ENCODE measurements around the gene SH3BGRL2. TPM values are rescaled to one million over a fixed set of nuclear protein-coding genes. Genes with fewer than 3 reads are reported as not detected.

SH3BGRL2 gene
- total and polyA plus RNA-seq, 2 of the 4 experiments (the other 2 are of a cell fraction): 2.4 to 5.6 TPM

- no peak overlapping the region for H3K14ac ChIP-seq (replicated peaks; ENCODE audit: low read depth, low read length)
- no peak overlapping the region for H3K23ac ChIP-seq (ENCODE audit: low read depth, low read length)
- H2BK20ac ChIP-seq (ENCODE audit: low read depth, low read length): no peak overlapping the region
- H3K9me1 ChIP-seq (ENCODE audit: insufficient read depth, low read length): no peaks in the 10 kb centered on the region
- BruUV-seq (replicated peaks): no TSS peak
- H3K56ac ChIP-seq (ENCODE audit: extremely low read depth, insufficient read depth, low read length): no peak overlapping the region
- TF ChIP-seq, protein P1, sequence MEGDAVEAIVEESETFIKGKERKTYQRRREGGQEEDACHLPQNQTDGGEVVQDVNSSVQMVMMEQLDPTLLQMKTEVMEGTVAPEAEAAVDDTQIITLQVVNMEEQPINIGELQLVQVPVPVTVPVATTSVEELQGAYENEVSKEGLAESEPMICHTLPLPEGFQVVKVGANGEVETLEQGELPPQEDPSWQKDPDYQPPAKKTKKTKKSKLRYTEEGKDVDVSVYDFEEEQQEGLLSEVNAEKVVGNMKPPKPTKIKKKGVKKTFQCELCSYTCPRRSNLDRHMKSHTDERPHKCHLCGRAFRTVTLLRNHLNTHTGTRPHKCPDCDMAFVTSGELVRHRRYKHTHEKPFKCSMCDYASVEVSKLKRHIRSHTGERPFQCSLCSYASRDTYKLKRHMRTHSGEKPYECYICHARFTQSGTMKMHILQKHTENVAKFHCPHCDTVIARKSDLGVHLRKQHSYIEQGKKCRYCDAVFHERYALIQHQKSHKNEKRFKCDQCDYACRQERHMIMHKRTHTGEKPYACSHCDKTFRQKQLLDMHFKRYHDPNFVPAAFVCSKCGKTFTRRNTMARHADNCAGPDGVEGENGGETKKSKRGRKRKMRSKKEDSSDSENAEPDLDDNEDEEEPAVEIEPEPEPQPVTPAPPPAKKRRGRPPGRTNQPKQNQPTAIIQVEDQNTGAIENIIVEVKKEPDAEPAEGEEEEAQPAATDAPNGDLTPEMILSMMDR (conservative IDR thresholded peaks at IDR 0.05; ENCODE audit: low read depth, low read length): no peak
- no peak for TF ChIP-seq FOS (IDR thresholded peaks at IDR 0.05; ENCODE audit: low read depth, low read length)
- TF ChIP-seq MAZ (IDR thresholded peaks at IDR 0.05; ENCODE audit: borderline replicate concordance, low read depth, low read length): no peak
- no peak for TF ChIP-seq CEBPB (IDR thresholded peaks at IDR 0.05; ENCODE audit: low read depth, low read length)
- no peak for TF ChIP-seq POLR2A (IDR thresholded peaks at IDR 0.05; ENCODE audit: low read depth, low read length)
- TF ChIP-seq RFX5 (IDR thresholded peaks at IDR 0.05; ENCODE audit: low read depth, low read length): no peak
- TF ChIP-seq MAFK (IDR thresholded peaks at IDR 0.05; ENCODE audit: low read depth, low read length): no peak
- TF ChIP-seq CHD1 (IDR thresholded peaks at IDR 0.05; ENCODE audit: low read depth, low read length): no peak
- TF ChIP-seq, protein P2, sequence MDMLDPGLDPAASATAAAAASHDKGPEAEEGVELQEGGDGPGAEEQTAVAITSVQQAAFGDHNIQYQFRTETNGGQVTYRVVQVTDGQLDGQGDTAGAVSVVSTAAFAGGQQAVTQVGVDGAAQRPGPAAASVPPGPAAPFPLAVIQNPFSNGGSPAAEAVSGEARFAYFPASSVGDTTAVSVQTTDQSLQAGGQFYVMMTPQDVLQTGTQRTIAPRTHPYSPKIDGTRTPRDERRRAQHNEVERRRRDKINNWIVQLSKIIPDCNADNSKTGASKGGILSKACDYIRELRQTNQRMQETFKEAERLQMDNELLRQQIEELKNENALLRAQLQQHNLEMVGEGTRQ (IDR thresholded peaks at IDR 0.05; ENCODE audit: low read depth, low read length): no peak
- TF ChIP-seq SMC3 (IDR thresholded peaks at IDR 0.05; ENCODE audit: low read depth, low read length): no peak
- TF ChIP-seq RCOR1 (IDR thresholded peaks at IDR 0.05; ENCODE audit: insufficient replicate concordance, low read length): no peak
- no peak for TF ChIP-seq ELK1 (IDR thresholded peaks at IDR 0.05; ENCODE audit: borderline replicate concordance, low read depth, low read length)
- TF ChIP-seq NFE2L2 (IDR thresholded peaks at IDR 0.05; ENCODE audit: low read depth, low read length): no peak
- TF ChIP-seq MXI1 (IDR thresholded peaks at IDR 0.05; ENCODE audit: borderline replicate concordance, low read depth, low read length): no peak
- no peak overlapping the region for H2AFZ ChIP-seq (replicated peaks; ENCODE audit: low read length, poor library complexity)
- H4K91ac ChIP-seq (ENCODE audit: insufficient read depth, low read depth, low read length): no peak overlapping the region
- H2AK9ac ChIP-seq (replicated peaks; ENCODE audit: low read depth, low read length, poor library complexity): no peak overlapping the region
- no peak overlapping the region for H3K4ac ChIP-seq (ENCODE audit: low read depth, low read length)
- no peak overlapping the region for H3K27ac ChIP-seq (ENCODE audit: insufficient read depth, low read length)
- no peaks in the 10 kb centered on the region for H3K4me1 ChIP-seq (ENCODE audit: control insufficient read depth, insufficient read depth, low read length)
- H3K9ac ChIP-seq (ENCODE audit: low read depth, low read length): no peak overlapping the region
- H3K4me2 ChIP-seq (ENCODE audit: low read depth, low read length): no peak overlapping the region
- in situ Hi-C loops (cut with MboI; ENCODE audit: low sequenced_read_pairs): no loop called here
- no peak overlapping the region for H2BK120ac ChIP-seq (ENCODE audit: low read depth, low read length)
- no peak overlapping the region for H2BK15ac ChIP-seq (ENCODE audit: low read depth, low read length)
- no peaks in the 10 kb centered on the region for H3K36me3 ChIP-seq (ENCODE audit: control insufficient read depth, insufficient read depth, low read length)
- no CpG with 5 or more reads among the region's 2 CpGs for WGBS, 2 experiments (ENCODE audit: extremely low coverage in 2 of 2, insufficient read length in 1 of 2)
- no peak overlapping the region for H3K4me3 ChIP-seq (ENCODE audit: insufficient read depth, low read depth, low read length)
- no peak overlapping the region for H4K8ac ChIP-seq (ENCODE audit: low read depth in 2 of 2, low read length in 2 of 2)
- no peak overlapping the region for H4K5ac ChIP-seq (ENCODE audit: low read depth, low read length)
- no peak overlapping the region for H2AK5ac ChIP-seq (ENCODE audit: low read depth, low read length)
- H4K20me1 ChIP-seq (ENCODE audit: insufficient read depth, low read length): no peaks in the 10 kb centered on the region
- H2BK5ac ChIP-seq (ENCODE audit: low read depth, low read length, poor library complexity, severe bottlenecking): no peak overlapping the region
- H3K18ac ChIP-seq (ENCODE audit: low read depth, low read length): no peak overlapping the region
- ChIA-PET POLR2A (ENCODE audit: unreplicated experiment) (no interaction called here), CTCF (no interaction called here)
- no peaks in the 10 kb centered on the region for H3K9me3 ChIP-seq (ENCODE audit: control insufficient read depth, insufficient read depth, low read length)
- intact Hi-C loops (cut with micrococcal nuclease): no loop called here
- ATAC-seq (ENCODE audit: low read depth): no peak
- dilution Hi-C loops (cut with HindIII; ENCODE audit: low sequenced_read_pairs, unreplicated experiment): no loop called here
- H3K79me1 ChIP-seq (ENCODE audit: low read depth in 1 of 2, low read length in 2 of 2): no peaks in the 10 kb centered on the region
- no peak for DNase-seq
- H3K27me3 ChIP-seq (ENCODE audit: control insufficient read depth, insufficient read depth, low read length): no peaks in the 10 kb centered on the region
These were observed 93.7 kb downstream of the SH3BGRL2 start for GRCh38 chr6:79724816-79725215.

Measured in IMR-90 (cell line).